Sigmoid colon (tissue), 4 donors: ENCODE measurements around the gene SDC1.
"Not testable (repeated sequence)": the region's sequence is repeated elsewhere in the genome, so short reads cannot be mapped to it uniquely, and the experiment has no call there.

Experiments used
- EP300 ChIP-seq, 4 donors: sonication (generic); formaldehyde crosslinking; IDR thresholded peaks; one replicate each; pipeline ENCODE4 v1.6.1; 2017; ENCODE audit warnings: antibody characterized with exemption in 4 of 4
- POLR2A ChIP-seq, 2 donors: fragments of 450-650 bp; IDR thresholded peaks; one replicate each; pipeline ENCODE4 v1.6.1; 2016; ENCODE audit warnings: antibody characterized with exemption in 2 of 2, mild to moderate bottlenecking in 2 of 2, moderate library complexity in 2 of 2
- POLR2AphosphoS5 ChIP-seq, 4 donors: sonication (generic); formaldehyde crosslinking; IDR thresholded peaks; one replicate each; pipeline ENCODE4 v1.6.1; 2017; ENCODE audit warnings: antibody characterized with exemption in 4 of 4
- TF ChIP-seq, protein P1 (sequence below), 4 experiments: fragments of 450-650 bp in 3 of 4; fragments of 200-600 bp in 1 of 4; IDR thresholded peaks; one replicate each; pipeline ENCODE4 v1.5.1; 2016 to 2019; ENCODE audit warnings: antibody characterized with exemption in 4 of 4, mild to moderate bottlenecking in 3 of 4, moderate library complexity in 2 of 4

DNA sequence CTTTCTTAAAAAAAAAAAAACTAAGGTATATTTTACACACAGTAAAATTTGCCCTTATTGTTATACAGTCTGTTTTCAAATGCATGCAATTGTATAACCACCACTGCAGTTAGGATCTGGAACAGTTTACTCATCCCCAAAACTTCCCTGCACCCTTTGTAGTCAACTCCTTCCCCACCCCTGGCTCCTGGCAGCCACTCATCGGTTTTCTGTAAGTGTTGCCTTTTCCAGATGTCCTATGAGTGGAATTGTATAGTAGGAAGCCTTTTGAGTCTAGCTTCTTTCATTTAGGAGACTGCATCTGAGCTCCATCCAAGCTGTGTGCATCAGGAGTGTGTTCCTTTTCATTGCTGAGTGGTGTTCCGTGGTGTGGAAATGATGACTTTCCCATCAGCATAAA is 9.7 kb upstream of the SDC1 start:
- TF ChIP-seq POLR2AphosphoS5, POLR2A, EP300 (IDR thresholded peaks at IDR 0.05): not testable (repeated sequence)
- TF ChIP-seq, protein P1, sequence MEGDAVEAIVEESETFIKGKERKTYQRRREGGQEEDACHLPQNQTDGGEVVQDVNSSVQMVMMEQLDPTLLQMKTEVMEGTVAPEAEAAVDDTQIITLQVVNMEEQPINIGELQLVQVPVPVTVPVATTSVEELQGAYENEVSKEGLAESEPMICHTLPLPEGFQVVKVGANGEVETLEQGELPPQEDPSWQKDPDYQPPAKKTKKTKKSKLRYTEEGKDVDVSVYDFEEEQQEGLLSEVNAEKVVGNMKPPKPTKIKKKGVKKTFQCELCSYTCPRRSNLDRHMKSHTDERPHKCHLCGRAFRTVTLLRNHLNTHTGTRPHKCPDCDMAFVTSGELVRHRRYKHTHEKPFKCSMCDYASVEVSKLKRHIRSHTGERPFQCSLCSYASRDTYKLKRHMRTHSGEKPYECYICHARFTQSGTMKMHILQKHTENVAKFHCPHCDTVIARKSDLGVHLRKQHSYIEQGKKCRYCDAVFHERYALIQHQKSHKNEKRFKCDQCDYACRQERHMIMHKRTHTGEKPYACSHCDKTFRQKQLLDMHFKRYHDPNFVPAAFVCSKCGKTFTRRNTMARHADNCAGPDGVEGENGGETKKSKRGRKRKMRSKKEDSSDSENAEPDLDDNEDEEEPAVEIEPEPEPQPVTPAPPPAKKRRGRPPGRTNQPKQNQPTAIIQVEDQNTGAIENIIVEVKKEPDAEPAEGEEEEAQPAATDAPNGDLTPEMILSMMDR (IDR thresholded peaks at IDR 0.05): not testable (repeated sequence)
